ENCODE data around the gene CD8B. TPM values are rescaled to one million over a fixed set of nuclear protein-coding genes. Genes with fewer than 3 reads are reported as not detected.
"Not testable (repeated sequence)": the region's sequence is repeated elsewhere in the genome, so short reads cannot be mapped to it uniquely, and the experiment has no call there.

CD8B gene
- total RNA-seq, 1 experiment from 2014 or later = 0.47 TPM

- RAD21 ChIA-PET (ENCODE audit: low non-redundant PET in 1 of 2, low total read pairs in 2 of 2, uncharacterized antibody in 2 of 2, unreplicated experiment in 2 of 2); intact Hi-C loops (cut with micrococcal nuclease); H3K4me3 ChIP-seq (replicated peaks in 1 of 2; ENCODE audit: low read depth in 1 of 2, low read length in 2 of 2); CTCF ChIA-PET; H3K9ac ChIP-seq (ENCODE audit: low read length); H2AFZ ChIP-seq (ENCODE audit: low read depth, low read length, poor library complexity, severe bottlenecking); BruUV-seq (replicated peaks); H3K4me1 ChIP-seq (ENCODE audit: control insufficient read depth in 1 of 2, insufficient read depth in 2 of 2, low read length in 2 of 2); H3K9me3 ChIP-seq (ENCODE audit: control insufficient read depth in 1 of 2, insufficient read depth in 1 of 2, low read depth in 1 of 2, low read length in 2 of 2); H3K27ac ChIP-seq (ENCODE audit: low read depth, low read length); H3K36me3 ChIP-seq (ENCODE audit: control insufficient read depth in 1 of 2, insufficient read depth in 2 of 2, low read length in 2 of 2); H3K4me2 ChIP-seq (ENCODE audit: low read length); H4K20me1 ChIP-seq (ENCODE audit: insufficient read depth); DNase-seq (ENCODE audit: low read depth, low spot score); POLR2A ChIA-PET; H3K79me2 ChIP-seq (ENCODE audit: insufficient read depth, low read length); H3K27me3 ChIP-seq (ENCODE audit: insufficient read depth, low read length); H3K9me2 ChIP-seq (ENCODE audit: insufficient read depth); ATAC-seq: not testable (repeated sequence)
Measured at GRCh38 chr2:86856498-86856897, 5.2 kb downstream of the CD8B start.

- BruUV-seq (replicated peaks); POLR2A ChIA-PET; RAD21 ChIA-PET (ENCODE audit: low non-redundant PET in 1 of 2, low total read pairs in 2 of 2, uncharacterized antibody in 2 of 2, unreplicated experiment in 2 of 2); H3K4me1 ChIP-seq (ENCODE audit: control insufficient read depth in 1 of 2, insufficient read depth in 2 of 2, low read length in 2 of 2); H3K4me3 ChIP-seq (replicated peaks in 1 of 2; ENCODE audit: low read depth in 1 of 2, low read length in 2 of 2); ATAC-seq; H3K9ac ChIP-seq (ENCODE audit: low read length); H3K36me3 ChIP-seq (ENCODE audit: control insufficient read depth in 1 of 2, insufficient read depth in 2 of 2, low read length in 2 of 2); intact Hi-C loops (cut with micrococcal nuclease); H3K79me2 ChIP-seq (ENCODE audit: insufficient read depth, low read length); H2AFZ ChIP-seq (ENCODE audit: low read depth, low read length, poor library complexity, severe bottlenecking); H3K27me3 ChIP-seq (ENCODE audit: insufficient read depth, low read length); H3K4me2 ChIP-seq (ENCODE audit: low read length); H3K27ac ChIP-seq (ENCODE audit: low read depth, low read length); H4K20me1 ChIP-seq (ENCODE audit: insufficient read depth); CTCF ChIA-PET; DNase-seq (ENCODE audit: low read depth, low spot score); H3K9me2 ChIP-seq (ENCODE audit: insufficient read depth); H3K9me3 ChIP-seq (ENCODE audit: control insufficient read depth in 1 of 2, insufficient read depth in 1 of 2, low read depth in 1 of 2, low read length in 2 of 2): not testable (repeated sequence)
Measured at GRCh38 chr2:86855981-86856380, 5.7 kb downstream of the CD8B start.

GRCh38 chr2:86851581-86851980 lies 10.1 kb downstream of the CD8B start:
- intact Hi-C loops (cut with micrococcal nuclease); ATAC-seq; H3K79me2 ChIP-seq (ENCODE audit: insufficient read depth, low read length); H3K27me3 ChIP-seq (ENCODE audit: insufficient read depth, low read length); RAD21 ChIA-PET (ENCODE audit: low non-redundant PET in 1 of 2, low total read pairs in 2 of 2, uncharacterized antibody in 2 of 2, unreplicated experiment in 2 of 2); H3K4me2 ChIP-seq (ENCODE audit: low read length); H3K36me3 ChIP-seq (ENCODE audit: control insufficient read depth in 1 of 2, insufficient read depth in 2 of 2, low read length in 2 of 2); BruUV-seq (replicated peaks); H4K20me1 ChIP-seq (ENCODE audit: insufficient read depth); H3K4me3 ChIP-seq (replicated peaks in 1 of 2; ENCODE audit: low read depth in 1 of 2, low read length in 2 of 2); H2AFZ ChIP-seq (ENCODE audit: low read depth, low read length, poor library complexity, severe bottlenecking); H3K27ac ChIP-seq (ENCODE audit: low read depth, low read length); H3K9ac ChIP-seq (ENCODE audit: low read length); H3K9me3 ChIP-seq (ENCODE audit: control insufficient read depth in 1 of 2, insufficient read depth in 1 of 2, low read depth in 1 of 2, low read length in 2 of 2); H3K9me2 ChIP-seq (ENCODE audit: insufficient read depth); H3K4me1 ChIP-seq (ENCODE audit: control insufficient read depth in 1 of 2, insufficient read depth in 2 of 2, low read length in 2 of 2); CTCF ChIA-PET; DNase-seq (ENCODE audit: low read depth, low spot score); POLR2A ChIA-PET: not testable (repeated sequence)

- BruUV-seq (replicated peaks); H3K36me3 ChIP-seq (ENCODE audit: control insufficient read depth in 1 of 2, insufficient read depth in 2 of 2, low read length in 2 of 2); H3K4me1 ChIP-seq (ENCODE audit: control insufficient read depth in 1 of 2, insufficient read depth in 2 of 2, low read length in 2 of 2); RAD21 ChIA-PET (ENCODE audit: low non-redundant PET in 1 of 2, low total read pairs in 2 of 2, uncharacterized antibody in 2 of 2, unreplicated experiment in 2 of 2); DNase-seq (ENCODE audit: low read depth, low spot score); H2AFZ ChIP-seq (ENCODE audit: low read depth, low read length, poor library complexity, severe bottlenecking); POLR2A ChIA-PET; H3K27me3 ChIP-seq (ENCODE audit: insufficient read depth, low read length); H3K9me3 ChIP-seq (ENCODE audit: control insufficient read depth in 1 of 2, insufficient read depth in 1 of 2, low read depth in 1 of 2, low read length in 2 of 2); H4K20me1 ChIP-seq (ENCODE audit: insufficient read depth); H3K79me2 ChIP-seq (ENCODE audit: insufficient read depth, low read length); ATAC-seq; H3K9me2 ChIP-seq (ENCODE audit: insufficient read depth); H3K4me2 ChIP-seq (ENCODE audit: low read length); H3K4me3 ChIP-seq (replicated peaks in 1 of 2; ENCODE audit: low read depth in 1 of 2, low read length in 2 of 2); H3K9ac ChIP-seq (ENCODE audit: low read length); CTCF ChIA-PET; H3K27ac ChIP-seq (ENCODE audit: low read depth, low read length); intact Hi-C loops (cut with micrococcal nuclease): not testable (repeated sequence)
Measured at GRCh38 chr2:86842607-86843234, 19.0 kb downstream of the CD8B start.

- H3K4me3 ChIP-seq (replicated peaks in 1 of 2; ENCODE audit: low read depth in 1 of 2, low read length in 2 of 2); H3K9me2 ChIP-seq (ENCODE audit: insufficient read depth); POLR2A ChIA-PET; intact Hi-C loops (cut with micrococcal nuclease); ATAC-seq; H3K27ac ChIP-seq (ENCODE audit: low read depth, low read length); H3K36me3 ChIP-seq (ENCODE audit: control insufficient read depth in 1 of 2, insufficient read depth in 2 of 2, low read length in 2 of 2); H4K20me1 ChIP-seq (ENCODE audit: insufficient read depth); RAD21 ChIA-PET (ENCODE audit: low non-redundant PET in 1 of 2, low total read pairs in 2 of 2, uncharacterized antibody in 2 of 2, unreplicated experiment in 2 of 2); H3K4me2 ChIP-seq (ENCODE audit: low read length); CTCF ChIA-PET; H2AFZ ChIP-seq (ENCODE audit: low read depth, low read length, poor library complexity, severe bottlenecking); BruUV-seq (replicated peaks); DNase-seq (ENCODE audit: low read depth, low spot score); H3K9ac ChIP-seq (ENCODE audit: low read length); H3K9me3 ChIP-seq (ENCODE audit: control insufficient read depth in 1 of 2, insufficient read depth in 1 of 2, low read depth in 1 of 2, low read length in 2 of 2); H3K27me3 ChIP-seq (ENCODE audit: insufficient read depth, low read length); H3K79me2 ChIP-seq (ENCODE audit: insufficient read depth, low read length): not testable (repeated sequence)
- H3K4me1 ChIP-seq (ENCODE audit: control insufficient read depth in 1 of 2, insufficient read depth in 2 of 2, low read length in 2 of 2) = peaks cover 4 to 11% of the 10 kb centered on the region in 2 experiments
Measured at GRCh38 chr2:86841330-86841729, 20.4 kb downstream of the CD8B start.
